ENCODE results near the gene MRFAP1L1.

The MRFAP1L1 gene

GRCh38 chr4:6719611-6720179, 10.0 kb upstream of the MRFAP1L1 start:
- Histone ChIP-seq H3K4me1 (ENCODE audit: control insufficient read depth, insufficient read depth, low read length) (peaks cover 2% of the 10 kb centered on the region), H3K9ac (ENCODE audit: low read length) (no peak overlapping the region), H3K4me3 (ENCODE audit: low read length) (no peak overlapping the region), H3K27me3 (ENCODE audit: control insufficient read depth, insufficient read depth, low read length) (no peaks in the 10 kb centered on the region), H3K36me3 (ENCODE audit: control insufficient read depth, insufficient read depth, low read length) (no peaks in the 10 kb centered on the region), H3K27ac (ENCODE audit: low read depth, low read length) (no peak overlapping the region)

DNA sequence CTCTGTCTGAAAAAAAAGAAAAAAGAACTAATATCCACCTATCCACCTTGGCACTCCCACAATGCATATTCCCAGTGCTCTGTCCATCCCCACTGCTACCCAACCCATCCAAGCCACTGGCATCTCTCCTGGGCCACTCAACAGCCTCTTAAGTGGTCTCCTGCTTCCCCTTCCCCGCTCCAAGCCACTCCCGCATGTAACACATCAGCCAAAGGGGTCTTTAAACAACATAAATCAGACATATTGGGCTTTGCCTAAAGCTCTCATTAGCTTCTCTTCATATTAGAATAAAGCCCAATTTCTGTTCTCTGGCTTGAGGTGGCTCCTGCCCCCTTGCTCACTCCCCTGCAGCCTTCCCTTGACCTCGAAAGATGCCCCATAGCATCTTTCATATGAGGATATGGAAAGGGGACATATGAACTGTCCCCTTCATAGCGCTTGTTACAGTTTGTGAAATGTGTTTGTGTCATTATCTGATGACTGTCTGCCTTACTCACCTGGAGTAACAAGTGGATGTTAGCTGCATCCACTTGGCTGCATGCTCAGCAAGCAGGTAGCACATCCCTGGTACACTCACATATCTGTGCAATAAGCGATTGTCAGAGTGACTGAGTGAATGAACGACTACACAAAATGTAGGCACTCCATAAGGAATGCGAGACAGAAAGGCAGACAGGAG, 9.4 kb upstream of the MRFAP1L1 start:
- Histone ChIP-seq H3K4me3 (ENCODE audit: low read length) (no peak overlapping the region), H3K4me1 (ENCODE audit: control insufficient read depth, insufficient read depth, low read length) (peaks cover 2% of the 10 kb centered on the region), H3K27me3 (ENCODE audit: control insufficient read depth, insufficient read depth, low read length) (no peaks in the 10 kb centered on the region), H3K36me3 (ENCODE audit: control insufficient read depth, insufficient read depth, low read length) (no peaks in the 10 kb centered on the region), H3K27ac (ENCODE audit: low read depth, low read length) (no peak overlapping the region), H3K9ac (ENCODE audit: low read length) (no peak overlapping the region)

GRCh38 chr4:6716958-6717655, 7.4 kb upstream of the MRFAP1L1 start:
- peak overlapping the region; percentile 86 for H3K9ac ChIP-seq (ENCODE audit: low read length)
- H3K4me3 ChIP-seq (ENCODE audit: low read length) = peak overlapping the region; percentile 96
- no peaks in the 10 kb centered on the region for H3K27me3 ChIP-seq (ENCODE audit: control insufficient read depth, insufficient read depth, low read length)
- H3K36me3 ChIP-seq (ENCODE audit: control insufficient read depth, insufficient read depth, low read length) = no peaks in the 10 kb centered on the region
- H3K27ac ChIP-seq (ENCODE audit: low read depth, low read length) = peak overlapping the region; percentile 87
- peaks cover 2% of the 10 kb centered on the region for H3K4me1 ChIP-seq (ENCODE audit: control insufficient read depth, insufficient read depth, low read length)

GRCh38 chr4:6716018-6716911, 6.6 kb upstream of the MRFAP1L1 start, which contains the start of gene BLOC1S4:
Gene BLOC1S4, plus strand, starts transcription at chr4:6716174. Its CDS starts 36 bp downstream, at chr4:6716210.
- H3K4me3 ChIP-seq (ENCODE audit: low read length) = peak within 1 kb of the TSS; percentile 96
- peaks cover 2% of the 10 kb centered on the region for H3K4me1 ChIP-seq (ENCODE audit: control insufficient read depth, insufficient read depth, low read length)
- peak within 1 kb of the TSS; percentile 86 for H3K9ac ChIP-seq (ENCODE audit: low read length)
- no peaks in the 10 kb centered on the region for H3K27me3 ChIP-seq (ENCODE audit: control insufficient read depth, insufficient read depth, low read length)
- peak within 1 kb of the TSS; percentile 87 for H3K27ac ChIP-seq (ENCODE audit: low read depth, low read length)
- no peaks in the 10 kb centered on the region for H3K36me3 ChIP-seq (ENCODE audit: control insufficient read depth, insufficient read depth, low read length)

DNA sequence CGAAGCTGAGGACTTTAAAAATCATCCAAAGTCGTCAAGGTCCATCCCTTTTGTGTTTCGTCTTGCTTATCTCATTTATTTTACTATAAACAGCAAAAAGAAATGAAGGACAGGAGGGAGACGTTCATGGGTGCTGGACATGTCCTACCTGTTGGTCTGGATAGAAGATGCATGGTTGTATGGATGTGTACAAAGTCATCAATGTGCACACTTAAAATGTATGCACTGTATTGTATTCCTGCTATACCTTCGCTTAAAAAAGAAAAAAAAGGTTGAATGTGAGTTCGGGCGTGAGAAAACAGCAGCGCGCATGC, 6.0 kb upstream of the MRFAP1L1 start:
- H3K27me3 ChIP-seq (ENCODE audit: control insufficient read depth, insufficient read depth, low read length) = no peaks in the 10 kb centered on the region
- H3K36me3 ChIP-seq (ENCODE audit: control insufficient read depth, insufficient read depth, low read length) = no peaks in the 10 kb centered on the region
- peaks cover 2% of the 10 kb centered on the region for H3K4me1 ChIP-seq (ENCODE audit: control insufficient read depth, insufficient read depth, low read length)
- H3K4me3 ChIP-seq (ENCODE audit: low read length) = peak overlapping the region; percentile 96
- peak overlapping the region; percentile 87 for H3K27ac ChIP-seq (ENCODE audit: low read depth, low read length)
- H3K9ac ChIP-seq (ENCODE audit: low read length) = no peak overlapping the region

DNA sequence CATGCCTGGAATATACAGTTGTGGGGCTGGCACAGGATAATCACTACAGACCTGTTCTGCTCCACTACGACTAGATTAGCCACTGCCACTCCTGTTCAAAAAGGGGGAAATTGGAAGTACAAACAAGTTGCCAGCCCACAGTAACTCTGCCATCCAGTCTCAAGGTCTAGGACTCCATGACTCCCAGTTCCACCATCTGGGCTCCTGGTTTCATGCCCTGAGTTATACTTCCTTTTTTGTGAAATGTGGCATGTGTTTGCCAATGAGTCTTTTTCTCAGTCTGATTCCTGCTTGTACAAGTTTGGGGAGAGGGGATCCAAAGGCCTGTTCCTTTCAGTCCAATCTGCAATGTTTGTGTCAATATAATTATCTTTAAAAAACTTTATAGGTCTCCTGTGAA, 5.3 kb upstream of the MRFAP1L1 start:
- Histone ChIP-seq H3K9ac (ENCODE audit: low read length) (no peak overlapping the region), H3K27me3 (ENCODE audit: control insufficient read depth, insufficient read depth, low read length) (no peaks in the 10 kb centered on the region), H3K36me3 (ENCODE audit: control insufficient read depth, insufficient read depth, low read length) (no peaks in the 10 kb centered on the region), H3K4me1 (ENCODE audit: control insufficient read depth, insufficient read depth, low read length) (peaks cover 6% of the 10 kb centered on the region), H3K4me3 (ENCODE audit: low read length) (no peak overlapping the region), H3K27ac (ENCODE audit: low read depth, low read length) (no peak overlapping the region)

GRCh38 chr4:6710996-6711395, 1.3 kb upstream of the MRFAP1L1 start:
- no peaks in the 10 kb centered on the region for H3K27me3 ChIP-seq (ENCODE audit: control insufficient read depth, insufficient read depth, low read length)
- no peak overlapping the region for H3K9ac ChIP-seq (ENCODE audit: low read length)
- H3K4me3 ChIP-seq (ENCODE audit: low read length) = no peak overlapping the region
- H3K27ac ChIP-seq (ENCODE audit: low read depth, low read length) = no peak overlapping the region
- no peaks in the 10 kb centered on the region for H3K36me3 ChIP-seq (ENCODE audit: control insufficient read depth, insufficient read depth, low read length)
- peaks cover 17% of the 10 kb centered on the region for H3K4me1 ChIP-seq (ENCODE audit: control insufficient read depth, insufficient read depth, low read length)

- Histone ChIP-seq H3K27ac (ENCODE audit: low read depth, low read length) (peak overlapping the region; percentile 48), H3K36me3 (ENCODE audit: control insufficient read depth, insufficient read depth, low read length) (no peaks in the 10 kb centered on the region), H3K4me3 (ENCODE audit: low read length) (peak overlapping the region; percentile 96), H3K4me1 (ENCODE audit: control insufficient read depth, insufficient read depth, low read length) (peaks cover 17% of the 10 kb centered on the region), H3K9ac (ENCODE audit: low read length) (peak overlapping the region; percentile 59), H3K27me3 (ENCODE audit: control insufficient read depth, insufficient read depth, low read length) (no peaks in the 10 kb centered on the region)
These were observed 617 bp upstream of the MRFAP1L1 start for GRCh38 chr4:6710282-6710681.

GRCh38 chr4:6706173-6706572, 3.5 kb downstream of the MRFAP1L1 start:
- Histone ChIP-seq H3K4me1 (ENCODE audit: control insufficient read depth, insufficient read depth, low read length) (peaks cover 17% of the 10 kb centered on the region), H3K27me3 (ENCODE audit: control insufficient read depth, insufficient read depth, low read length) (no peaks in the 10 kb centered on the region), H3K4me3 (ENCODE audit: low read length) (no peak overlapping the region), H3K27ac (ENCODE audit: low read depth, low read length) (no peak overlapping the region), H3K36me3 (ENCODE audit: control insufficient read depth, insufficient read depth, low read length) (no peaks in the 10 kb centered on the region), H3K9ac (ENCODE audit: low read length) (no peak overlapping the region)

- Histone ChIP-seq H3K4me3 (ENCODE audit: low read length) (no peak overlapping the region), H3K9ac (ENCODE audit: low read length) (no peak overlapping the region), H3K27ac (ENCODE audit: low read depth, low read length) (no peak overlapping the region), H3K36me3 (ENCODE audit: control insufficient read depth, insufficient read depth, low read length) (peaks cover under 1% of the 10 kb centered on the region), H3K27me3 (ENCODE audit: control insufficient read depth, insufficient read depth, low read length) (no peaks in the 10 kb centered on the region), H3K4me1 (ENCODE audit: control insufficient read depth, insufficient read depth, low read length) (peaks cover 17% of the 10 kb centered on the region)
These were observed 4.0 kb downstream of the MRFAP1L1 start for GRCh38 chr4:6705646-6706045.

DNA sequence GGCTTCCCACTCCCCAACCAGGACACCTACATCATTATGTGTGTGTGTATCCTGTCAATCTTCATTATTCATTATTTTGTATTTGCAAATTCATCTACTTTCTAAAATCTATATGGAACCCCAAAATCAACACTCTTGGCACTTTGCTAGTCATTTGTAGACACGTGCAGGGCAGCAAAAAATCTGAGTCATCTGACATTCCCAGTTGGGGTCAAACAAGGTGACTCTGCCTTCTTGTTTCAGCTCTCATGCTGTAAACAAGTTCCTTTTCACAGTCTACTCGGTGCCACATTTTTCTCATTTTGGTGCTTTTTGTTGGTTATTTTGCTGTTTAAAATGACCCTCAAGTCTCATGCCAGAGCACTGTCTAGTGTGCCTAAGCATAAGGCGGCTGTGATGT, 5.9 kb downstream of the MRFAP1L1 start:
- Histone ChIP-seq H3K4me3 (ENCODE audit: low read length) (no peak overlapping the region), H3K27me3 (ENCODE audit: control insufficient read depth, insufficient read depth, low read length) (no peaks in the 10 kb centered on the region)

DNA sequence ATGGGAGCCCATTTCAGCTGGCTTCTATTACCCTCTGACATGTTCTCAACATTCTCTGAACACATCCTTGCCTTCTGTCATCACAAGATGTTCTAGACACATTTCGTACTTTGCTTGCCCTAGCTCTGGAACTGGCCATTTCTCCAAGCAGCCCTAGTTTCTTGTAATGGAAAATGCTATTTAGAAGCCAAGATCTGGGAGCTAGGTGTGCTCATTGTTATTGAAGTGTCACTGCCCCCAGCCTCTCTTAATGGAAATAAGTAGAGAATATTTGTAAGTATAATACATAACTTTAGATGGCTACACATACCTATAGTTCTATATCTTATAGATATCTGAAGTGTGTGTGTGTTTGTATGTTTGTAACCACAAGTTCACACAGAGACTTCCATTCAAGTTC, 6.9 kb downstream of the MRFAP1L1 start:
- Histone ChIP-seq H3K4me3 (ENCODE audit: low read length) (no peak overlapping the region), H3K27me3 (ENCODE audit: control insufficient read depth, insufficient read depth, low read length) (no peaks in the 10 kb centered on the region), H3K27ac (ENCODE audit: low read depth, low read length) (no peak overlapping the region), H3K9ac (ENCODE audit: low read length) (no peak overlapping the region), H3K36me3 (ENCODE audit: control insufficient read depth, insufficient read depth, low read length) (peaks cover 3% of the 10 kb centered on the region), H3K4me1 (ENCODE audit: control insufficient read depth, insufficient read depth, low read length) (peaks cover 7% of the 10 kb centered on the region)

More for the DNA sequence above, 5.9 kb downstream of the MRFAP1L1 start:
- no peak overlapping the region for H3K9ac ChIP-seq (ENCODE audit: low read length)
- H3K27ac ChIP-seq (ENCODE audit: low read depth, low read length) = no peak overlapping the region
- H3K36me3 ChIP-seq (ENCODE audit: control insufficient read depth, insufficient read depth, low read length) = peaks cover 3% of the 10 kb centered on the region
- peaks cover 13% of the 10 kb centered on the region for H3K4me1 ChIP-seq (ENCODE audit: control insufficient read depth, insufficient read depth, low read length)

All from rectal smooth muscle tissue (tissue), 1 donor.